ENCODE results near the gene SLC30A2.
"Not testable (repeated sequence)": the region's sequence is repeated elsewhere in the genome, so short reads cannot be mapped to it uniquely, and the experiment has no call there.

The SLC30A2 gene, protein sequence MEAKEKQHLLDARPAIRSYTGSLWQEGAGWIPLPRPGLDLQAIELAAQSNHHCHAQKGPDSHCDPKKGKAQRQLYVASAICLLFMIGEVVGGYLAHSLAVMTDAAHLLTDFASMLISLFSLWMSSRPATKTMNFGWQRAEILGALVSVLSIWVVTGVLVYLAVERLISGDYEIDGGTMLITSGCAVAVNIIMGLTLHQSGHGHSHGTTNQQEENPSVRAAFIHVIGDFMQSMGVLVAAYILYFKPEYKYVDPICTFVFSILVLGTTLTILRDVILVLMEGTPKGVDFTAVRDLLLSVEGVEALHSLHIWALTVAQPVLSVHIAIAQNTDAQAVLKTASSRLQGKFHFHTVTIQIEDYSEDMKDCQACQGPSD

DNA sequence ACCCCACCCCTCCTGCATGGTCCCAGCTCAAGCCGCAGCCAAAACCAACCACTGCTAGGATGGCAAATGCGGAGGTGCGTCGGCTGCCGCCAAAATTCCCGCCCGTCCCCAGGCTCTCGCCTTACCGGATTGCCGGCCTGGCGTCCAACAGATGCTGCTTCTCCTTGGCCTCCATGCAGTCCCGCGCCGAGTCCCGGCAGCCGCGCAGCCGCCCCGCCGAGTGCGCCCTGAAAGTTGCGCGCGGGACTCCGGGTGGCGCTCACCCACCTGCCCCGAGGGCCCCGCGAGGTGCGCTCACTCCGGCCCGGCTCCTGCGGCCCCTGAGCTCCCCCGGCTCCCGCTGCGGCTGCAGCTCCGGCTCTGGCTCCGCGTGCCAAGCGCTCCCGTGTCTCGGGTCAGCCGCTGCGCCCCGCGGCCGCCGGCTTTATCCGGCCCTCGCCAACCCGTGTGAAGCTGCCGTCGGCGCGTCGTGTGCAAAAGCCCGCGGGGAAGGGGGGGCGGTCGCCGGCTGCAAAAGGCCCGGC is at the start of gene SLC30A2:
SLC30A2 (minus strand) TSS at position 397 of the 524 bp plus-strand sequence; CDS start at position 175, 222 bp downstream.
- no peak for DNase-seq (ENCODE audit: low read depth)

DNA sequence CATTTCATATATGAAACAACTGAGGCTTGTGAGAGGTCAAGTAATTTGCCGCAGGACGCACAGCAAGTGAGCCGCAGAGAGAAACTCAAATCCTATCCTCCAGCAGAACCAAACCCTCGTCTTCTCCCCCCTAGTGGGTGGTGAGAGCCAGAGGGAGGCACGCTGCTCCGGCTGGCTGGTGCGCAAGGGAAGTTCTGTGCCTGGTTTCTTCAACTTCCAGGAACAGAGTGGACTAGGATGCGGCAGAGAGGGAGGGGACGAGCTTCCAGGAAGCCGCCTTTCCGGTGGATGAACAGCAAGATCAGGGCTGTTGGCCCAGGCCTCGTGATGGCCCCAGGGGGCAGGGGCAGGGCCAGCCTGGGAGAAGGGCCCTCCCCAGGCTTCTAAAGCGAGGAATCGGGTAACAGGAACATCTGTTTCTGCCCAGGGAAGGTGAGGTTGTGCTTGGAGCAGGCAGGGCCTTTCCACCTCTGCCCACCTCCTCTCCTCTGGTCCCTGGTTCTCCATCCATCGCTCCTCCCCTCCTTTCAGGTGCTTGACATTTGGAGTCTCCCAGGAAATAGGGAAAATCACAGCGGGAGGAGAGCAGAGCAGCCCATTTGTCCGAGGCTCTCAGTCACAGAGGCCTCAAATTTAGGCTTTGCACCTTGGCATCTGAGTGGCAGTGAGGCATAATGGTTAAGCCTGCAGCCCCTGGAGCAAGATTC is 48.9 kb upstream of the SLC30A2 start:
- DNase-seq (ENCODE audit: low read depth): no peak

DNA sequence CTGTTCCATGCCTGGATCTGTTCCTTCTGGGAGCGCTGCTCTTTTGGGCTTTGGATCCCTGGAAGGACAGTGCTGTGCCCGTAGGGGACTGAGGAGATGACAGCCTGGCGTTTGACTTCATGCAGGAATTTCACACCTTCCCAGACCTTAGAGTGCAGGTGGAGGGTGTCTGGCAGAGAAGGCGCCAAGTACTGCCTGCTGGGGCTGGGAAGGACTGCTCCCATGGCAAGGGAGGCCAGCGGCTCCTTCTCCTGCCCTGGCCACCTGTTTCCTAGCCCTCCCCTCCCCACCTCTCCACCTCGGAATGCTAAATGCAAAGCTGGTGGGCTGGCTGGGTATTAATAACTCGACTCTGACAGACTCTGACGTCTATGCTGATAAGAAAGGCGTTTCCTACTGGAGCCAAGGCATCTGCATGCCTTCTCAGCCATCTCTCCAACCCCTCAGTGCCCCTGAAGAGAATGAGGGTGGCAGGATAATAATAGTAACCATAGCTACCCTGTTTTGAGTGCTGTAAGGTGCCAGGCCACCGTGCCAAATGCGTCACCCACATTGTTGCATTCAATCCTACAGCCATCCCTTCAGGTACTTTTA is 48.3 kb upstream of the SLC30A2 start:
- DNase-seq (ENCODE audit: low read depth): no peak

DNA sequence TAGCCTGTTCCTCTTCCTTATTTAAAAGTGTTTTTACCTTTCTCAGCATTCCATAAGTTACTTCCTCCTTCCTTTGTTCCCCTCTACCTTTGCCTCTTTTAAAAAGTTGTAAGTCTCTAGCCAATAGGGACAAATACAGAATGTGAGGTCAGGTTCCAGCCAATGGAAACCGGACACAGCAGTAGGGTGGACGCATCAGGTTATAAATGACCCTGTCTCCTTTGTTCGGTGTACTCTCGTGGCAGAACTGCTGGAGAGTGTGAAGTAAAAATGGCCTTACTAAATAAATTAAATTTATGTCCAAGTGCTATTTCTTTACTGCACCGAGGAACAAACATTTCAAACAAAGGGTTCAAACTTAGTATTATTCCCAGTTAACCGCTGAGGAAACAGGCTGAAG is 47.7 kb upstream of the SLC30A2 start:
- DNase-seq (ENCODE audit: low read depth): not testable (repeated sequence)

DNA sequence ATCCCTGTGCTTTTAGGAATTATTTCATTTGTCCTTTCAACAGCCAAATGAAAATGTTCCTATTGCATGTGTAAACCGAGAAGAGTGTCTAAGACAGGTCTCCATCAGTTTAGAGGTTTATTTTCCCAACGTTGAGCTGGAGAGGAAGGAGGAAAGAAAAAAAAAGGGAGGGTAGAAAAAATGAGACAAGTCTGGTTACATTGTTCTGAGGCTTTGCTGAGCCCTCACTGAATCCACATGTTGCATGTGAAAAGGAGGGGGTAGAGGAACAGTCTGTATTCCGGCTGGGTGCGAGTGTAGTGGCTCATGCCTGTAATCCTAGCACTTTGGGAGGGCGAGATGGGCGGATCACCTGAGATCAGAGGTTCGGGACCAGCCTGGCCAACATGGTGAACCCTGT is 46.5 kb upstream of the SLC30A2 start:
- DNase-seq (ENCODE audit: low read depth): no peak

DNA sequence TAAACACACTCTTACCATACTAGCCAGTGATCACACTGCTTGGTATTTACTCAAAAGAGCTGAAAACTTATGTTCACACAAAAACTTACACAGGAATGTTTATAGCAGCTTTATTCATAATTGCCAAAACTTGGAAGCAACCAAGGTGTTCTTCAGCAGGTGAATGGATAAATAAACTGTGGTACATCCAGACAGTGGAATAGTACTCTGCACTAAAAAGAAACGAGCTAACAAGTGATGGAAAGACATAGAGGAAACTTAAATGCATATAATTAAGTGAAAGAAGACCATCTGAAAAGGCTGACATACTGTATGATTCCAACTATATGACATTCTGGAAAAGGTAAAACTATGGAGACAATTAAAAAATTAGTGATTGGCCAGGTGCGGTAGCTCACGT is 45.0 kb upstream of the SLC30A2 start:
- DNase-seq (ENCODE audit: low read depth): no peak

DNA sequence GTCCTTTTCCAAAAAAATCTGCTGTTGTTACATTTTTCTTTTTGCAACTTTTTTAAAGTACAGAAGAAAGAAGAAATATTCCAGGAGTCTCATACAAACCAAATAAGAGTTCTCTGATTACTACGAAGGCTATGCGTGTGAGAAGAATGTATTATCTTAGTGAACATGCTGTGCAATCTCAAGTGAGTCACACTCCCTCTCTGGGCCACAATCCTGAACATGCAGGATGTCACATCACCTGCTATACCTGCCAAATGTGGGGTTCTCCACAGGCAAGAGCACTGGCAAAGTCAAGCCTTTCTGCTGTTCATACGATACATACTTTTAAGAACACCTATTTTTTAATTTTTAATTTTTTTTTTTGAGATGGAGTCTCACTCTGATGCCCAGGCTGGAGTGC is 43.2 kb upstream of the SLC30A2 start:
- DNase-seq (ENCODE audit: low read depth): no peak

DNA sequence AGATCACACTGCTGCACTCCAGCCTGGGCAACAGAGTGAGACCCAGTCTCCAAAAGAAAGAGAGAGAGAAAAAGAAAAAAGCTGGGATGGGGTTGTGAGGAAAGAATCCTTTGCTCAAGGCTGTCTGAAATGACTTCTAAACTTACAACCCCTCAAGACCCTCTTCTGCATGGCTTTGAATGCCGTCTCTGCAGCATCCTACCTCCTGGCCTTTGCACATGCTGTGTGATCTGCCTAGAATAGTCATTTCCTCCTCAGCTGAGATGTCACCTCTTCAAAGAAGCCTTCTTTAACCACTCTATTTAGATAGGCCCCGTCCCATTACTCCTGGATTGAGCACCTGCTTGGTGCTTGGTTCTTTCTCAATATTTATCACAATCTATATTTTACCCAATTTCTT is 38.9 kb upstream of the SLC30A2 start:
- no peak for DNase-seq (ENCODE audit: low read depth)

DNA sequence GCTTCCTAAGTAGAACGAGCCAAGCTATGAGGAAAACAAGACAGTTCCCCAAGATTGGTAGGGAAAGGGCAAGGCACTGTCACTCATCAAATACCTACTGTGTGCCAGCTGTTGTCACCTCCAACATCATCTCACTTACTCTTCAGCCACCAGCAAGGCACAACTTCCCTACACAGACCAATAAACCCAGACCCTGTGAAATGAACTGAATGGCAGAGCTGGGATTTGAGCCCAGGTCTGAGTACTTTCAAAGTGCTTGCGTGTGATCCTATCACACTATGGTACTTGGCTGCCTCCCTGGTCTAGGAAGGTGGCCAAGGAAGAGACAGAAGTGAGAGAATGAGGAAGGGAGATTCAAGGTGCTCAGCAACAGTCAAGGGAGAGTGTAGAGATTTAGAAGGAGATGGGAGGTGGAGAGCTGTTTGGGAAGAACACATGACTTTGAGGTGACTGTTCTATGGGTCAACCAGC is 38.2 kb upstream of the SLC30A2 start:
- no peak for DNase-seq (ENCODE audit: low read depth)

DNA sequence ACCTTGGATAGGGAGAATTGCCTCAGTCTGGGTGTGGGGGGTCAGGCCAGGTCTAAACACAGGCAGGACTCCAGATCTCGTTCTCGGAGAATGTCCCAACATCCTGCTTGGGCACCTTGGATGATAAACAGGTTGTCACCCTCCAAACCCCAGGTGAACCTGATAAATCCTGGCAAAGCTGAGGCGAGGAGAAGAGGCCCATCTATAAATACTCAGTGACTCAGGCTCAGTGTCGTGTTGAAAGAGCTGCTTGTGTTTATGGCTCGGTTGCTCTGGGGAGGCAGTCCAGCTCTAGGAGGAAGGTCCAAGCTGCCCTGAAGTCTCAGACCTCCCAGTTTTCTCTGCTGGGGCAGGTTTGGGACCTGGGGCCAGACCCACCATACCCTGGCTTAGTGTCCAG is 37.3 kb upstream of the SLC30A2 start:
- DNase-seq (ENCODE audit: low read depth): no peak

DNA sequence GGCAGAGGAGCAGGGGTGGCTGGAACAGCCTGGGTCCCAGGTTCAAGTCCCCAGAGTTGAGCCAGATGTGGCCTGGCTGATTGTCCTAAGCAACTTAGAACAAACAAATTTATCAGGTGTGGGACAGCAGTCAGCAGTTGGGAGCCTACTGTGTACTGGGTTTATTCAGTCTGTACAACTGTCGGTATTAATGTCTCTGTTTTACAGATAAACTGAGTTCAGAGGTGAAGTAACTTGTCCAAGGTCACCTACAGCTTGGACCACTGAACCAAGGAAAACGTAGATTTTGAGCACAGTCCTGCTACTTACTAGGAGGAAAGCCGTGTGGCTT is 36.1 kb upstream of the SLC30A2 start:
- DNase-seq (ENCODE audit: low read depth): no peak

DNA sequence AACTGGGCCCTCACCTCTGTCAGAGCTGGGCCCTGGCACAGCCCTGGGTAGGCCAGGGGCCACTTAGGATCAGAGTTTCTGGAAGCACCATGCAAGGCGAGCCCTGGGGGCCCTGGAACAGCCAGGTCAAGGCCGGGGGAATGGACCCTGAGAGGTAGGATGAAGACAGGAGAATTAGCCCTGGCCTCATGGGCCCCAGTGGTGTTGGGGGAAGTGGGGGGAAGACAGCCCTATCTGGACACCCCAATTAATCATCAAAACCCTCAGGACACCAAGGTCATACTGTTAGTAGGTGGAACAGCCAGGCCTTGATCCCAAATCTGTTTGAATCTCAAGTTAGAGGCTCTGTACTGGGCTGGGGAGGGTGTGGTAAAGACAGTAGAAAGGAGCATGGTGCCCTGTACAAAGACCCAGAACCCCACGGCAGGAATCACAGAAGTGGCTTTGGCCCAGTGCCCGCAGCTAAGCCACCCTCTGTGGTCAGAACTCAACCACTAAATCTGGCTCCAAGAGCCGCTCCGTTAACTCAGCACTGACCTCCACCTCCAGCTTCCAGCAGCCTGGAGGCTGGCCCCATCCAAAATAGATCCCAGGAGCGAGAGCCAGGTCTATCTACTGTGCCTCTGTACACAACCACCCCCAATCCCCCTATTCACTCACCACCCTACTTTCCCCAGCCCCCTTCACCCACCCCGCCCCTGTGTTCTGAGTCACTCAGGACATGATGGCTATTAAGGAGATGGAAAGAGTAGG is 35.5 kb upstream of the SLC30A2 start:
- no peak for DNase-seq (ENCODE audit: low read depth)

DNA sequence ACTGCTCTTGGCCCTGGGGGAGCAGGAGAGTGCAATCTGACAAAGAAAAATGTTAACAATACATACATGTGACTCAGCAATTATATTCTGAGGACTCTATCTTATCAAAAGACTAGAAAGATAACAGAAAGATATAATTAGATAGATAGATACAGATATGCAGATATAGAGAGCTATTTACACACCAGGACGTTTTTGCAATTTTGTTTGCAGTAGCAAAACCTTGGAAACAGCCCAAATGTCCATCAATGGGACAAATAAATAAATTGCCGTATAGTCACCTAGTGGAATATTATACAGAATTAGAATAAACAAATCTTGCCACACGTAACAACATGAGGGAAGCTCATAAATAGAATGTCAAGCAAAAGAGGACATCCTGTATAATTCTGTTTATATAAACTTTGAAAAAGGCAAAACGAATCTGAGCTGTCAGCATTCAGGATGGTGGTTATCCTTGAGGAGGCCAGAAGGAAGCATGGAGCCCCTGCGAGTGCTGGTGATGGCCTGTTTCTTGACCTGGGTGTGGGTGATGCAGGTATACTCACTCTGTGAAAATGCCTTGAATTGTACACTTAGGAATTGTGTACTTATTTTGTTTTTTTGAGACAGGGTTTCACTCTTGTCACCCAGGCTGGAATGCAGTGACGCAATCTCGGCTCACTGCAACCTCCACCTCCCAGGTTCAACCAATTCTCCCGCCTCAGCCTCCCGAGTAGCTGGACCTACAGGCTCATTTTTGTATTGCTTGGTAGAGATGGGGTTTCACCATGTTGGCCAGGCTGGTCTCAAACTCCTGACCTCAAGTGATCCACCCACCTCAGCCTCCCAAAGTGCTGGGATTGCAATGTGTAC is 34.3 kb upstream of the SLC30A2 start:
- no peak for DNase-seq (ENCODE audit: low read depth)

DNA sequence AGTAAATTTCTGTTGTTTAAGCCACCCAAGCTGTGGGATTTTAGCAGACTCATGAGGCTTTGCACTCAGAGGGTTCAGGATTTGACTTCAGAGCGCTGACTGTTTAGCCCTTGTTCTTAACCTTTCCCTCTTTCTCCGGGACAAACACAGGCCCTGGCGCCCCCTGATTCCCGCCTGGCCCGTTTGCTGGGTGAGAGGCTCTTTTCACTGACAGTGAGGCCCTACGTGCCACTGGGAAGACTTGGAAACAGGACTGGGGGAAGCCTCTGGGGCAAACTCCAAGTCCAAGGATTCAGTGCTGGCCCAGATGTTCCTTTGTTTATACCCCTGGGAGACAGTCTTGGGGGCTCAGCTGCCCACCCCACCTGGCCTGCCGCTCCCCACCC is 33.3 kb upstream of the SLC30A2 start:
- no peak for DNase-seq (ENCODE audit: low read depth)

DNA sequence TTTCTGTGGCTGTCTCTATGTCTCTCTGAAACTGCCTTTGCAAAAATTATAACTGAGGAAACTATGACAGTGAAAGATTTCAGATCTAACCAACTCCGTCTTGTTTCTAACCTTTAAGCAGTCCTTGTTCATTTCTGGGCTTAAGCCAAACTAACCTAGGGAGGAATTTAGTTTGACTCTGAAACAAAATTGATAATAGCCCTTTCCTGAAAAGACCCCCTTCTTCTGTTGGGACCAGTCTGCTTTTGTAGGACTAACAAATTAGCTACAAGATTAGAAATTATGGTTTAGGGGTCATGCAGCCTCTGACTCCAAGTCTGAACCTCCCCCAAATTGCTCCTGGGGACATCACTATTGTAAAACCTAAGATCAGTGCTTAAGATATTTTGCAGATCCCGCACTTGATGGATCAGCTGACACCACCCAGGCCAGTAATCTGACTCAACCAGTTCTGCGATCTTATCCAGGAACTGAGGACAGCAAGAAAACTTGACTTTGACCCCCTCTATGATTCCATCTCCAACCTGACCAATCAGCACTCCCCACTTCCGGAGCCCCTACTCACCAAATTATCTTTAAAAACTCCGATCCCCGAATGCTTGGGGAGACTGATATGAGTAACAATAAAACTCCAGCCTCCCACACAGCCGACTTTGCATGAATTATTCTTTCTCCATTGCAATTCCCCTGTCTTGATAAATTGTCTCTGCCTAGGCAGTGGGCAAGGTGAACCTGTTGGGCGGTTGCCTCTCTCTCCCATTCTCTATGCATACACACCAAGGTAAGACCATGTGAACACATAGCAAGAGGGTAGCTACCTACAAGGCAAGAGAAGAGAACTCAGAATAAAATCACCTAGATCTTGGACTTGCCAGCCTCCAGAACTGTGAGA is 32.6 kb upstream of the SLC30A2 start:
- DNase-seq (ENCODE audit: low read depth): no peak

DNA sequence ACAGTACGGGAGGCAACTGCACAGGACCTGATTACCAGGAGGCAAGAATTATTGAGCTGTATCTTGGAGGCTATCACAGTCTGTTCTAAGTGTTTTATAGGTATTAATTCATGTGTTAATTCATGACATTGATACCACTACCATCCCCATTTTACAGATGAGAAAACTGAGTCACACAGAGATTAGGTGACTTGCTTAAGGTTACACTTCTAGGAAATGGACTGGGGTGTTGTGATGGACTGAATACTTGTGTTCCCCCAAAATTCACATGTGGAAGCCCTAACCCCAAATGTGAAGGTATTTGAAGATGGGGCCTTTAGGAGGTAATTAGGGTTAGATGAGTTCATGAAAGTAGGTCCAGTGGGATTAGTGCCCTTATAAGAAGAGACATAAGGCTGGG is 31.6 kb upstream of the SLC30A2 start:
- DNase-seq (ENCODE audit: low read depth): no peak

DNA sequence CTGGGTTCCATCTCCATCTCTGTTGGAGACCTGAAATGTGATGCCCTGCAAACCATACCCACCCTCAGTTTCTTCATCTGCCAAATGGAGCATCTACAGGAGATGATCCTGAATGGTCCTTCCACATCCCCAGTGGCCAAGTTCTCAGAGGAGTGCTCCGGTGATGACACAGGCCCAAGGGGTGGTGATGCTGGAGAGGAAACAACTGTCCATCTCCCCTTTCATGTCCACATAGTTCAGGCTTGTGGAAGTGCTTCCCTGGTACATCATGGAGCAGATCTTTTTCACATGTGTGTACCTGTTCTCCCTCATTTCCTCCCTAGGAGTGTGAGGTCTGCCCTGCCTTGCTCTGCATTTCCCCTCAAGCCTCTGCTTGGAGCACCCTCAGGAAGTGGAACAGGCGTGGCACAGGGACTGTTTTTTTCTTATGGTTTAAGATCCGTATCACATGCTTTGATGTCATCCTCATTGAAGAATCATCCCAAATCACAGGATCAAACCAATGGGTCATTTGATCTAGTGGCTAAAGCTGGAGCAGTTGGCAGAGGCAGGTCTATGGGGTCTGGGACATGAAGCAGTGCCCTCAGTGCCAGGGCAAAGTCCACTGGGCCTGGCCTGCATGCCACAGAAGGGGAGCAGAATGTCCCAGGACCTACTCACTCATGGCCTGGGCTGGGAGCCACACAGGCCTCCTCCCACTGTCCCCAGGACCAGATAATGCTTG is 29.7 kb upstream of the SLC30A2 start:
- DNase-seq (ENCODE audit: low read depth): no peak

DNA sequence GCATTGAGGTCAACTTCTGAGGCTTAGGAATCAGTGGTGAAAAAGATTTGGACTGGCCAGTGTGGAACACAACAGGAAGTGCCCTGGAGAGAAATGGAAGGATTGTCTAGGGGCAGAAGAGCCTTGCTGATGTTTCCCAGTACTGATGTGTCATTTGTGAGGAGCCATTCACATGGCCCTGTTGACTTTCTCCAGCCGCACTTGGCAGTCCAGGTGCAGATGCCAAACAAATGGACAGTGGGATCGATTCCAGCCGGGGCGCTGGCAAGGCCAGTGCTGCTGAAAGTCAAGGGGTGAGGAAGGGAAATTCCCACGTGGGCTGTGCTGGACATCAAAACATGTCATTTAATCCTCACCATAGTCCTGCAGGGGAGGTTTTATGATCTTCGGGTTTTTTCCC is 26.4 kb upstream of the SLC30A2 start:
- no peak for DNase-seq (ENCODE audit: low read depth)

DNA sequence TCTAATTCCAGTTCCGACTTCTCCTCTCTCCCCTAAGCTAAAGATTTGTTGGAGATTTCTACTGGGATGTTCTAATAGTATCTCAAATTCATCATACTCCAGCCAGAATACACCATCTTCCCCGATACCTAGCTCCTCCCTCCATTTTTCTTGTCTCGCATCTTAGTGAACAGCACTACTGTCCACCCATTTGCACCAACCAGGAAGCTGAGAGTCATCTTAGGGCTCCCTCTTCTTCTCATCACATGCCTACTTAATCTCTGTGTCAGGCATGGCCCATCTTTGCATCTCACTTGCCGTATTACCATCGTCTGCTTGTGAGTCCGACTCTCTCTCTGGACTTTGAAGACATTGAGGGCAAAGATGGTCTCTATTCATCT is 25.0 kb upstream of the SLC30A2 start:
- no peak for DNase-seq (ENCODE audit: low read depth)

All from HS-27A (cell line).